Hepatocyte (in vitro differentiated cells): ENCODE data around the gene TUBD1. TPM values are rescaled to one million over a fixed set of nuclear protein-coding genes. Genes with fewer than 3 reads are reported as not detected.
"Not testable (repeated sequence)": the region's sequence is repeated elsewhere in the genome, so short reads cannot be mapped to it uniquely, and the experiment has no call there.

Source experiments
- DNase-seq: peaks from one replicate; pipeline ENCODE4 v3.0.0-alpha.2; 2016; ENCODE audit warnings: low spot score
- H2AFZ ChIP-seq: fragments of 200-600 bp; sonication (generic); 2 replicates; pipeline ENCODE4 v1.6.0; 2016; ENCODE audit warnings: antibody characterized with exemption, mild to moderate bottlenecking
- H3K27ac ChIP-seq: fragments of 200-600 bp; sonication (generic); 2 replicates; pipeline ENCODE4 v1.5.1; 2016; ENCODE audit warnings: mild to moderate bottlenecking
- H3K27me3 ChIP-seq: fragments of 200-600 bp; sonication (generic); 2 replicates; pipeline ENCODE4 v1.6.1; 2016
- H3K36me3 ChIP-seq: fragments of 200-600 bp; sonication (generic); replicated peaks from 2 replicates; pipeline ENCODE4 v1.5.1; 2016; ENCODE audit warnings: low read depth; ENCODE audit not compliant: insufficient read depth
- H3K4me1 ChIP-seq: fragments of 200-600 bp; sonication (generic); 2 replicates; pipeline ENCODE4 v1.5.1; 2016; ENCODE audit warnings: mild to moderate bottlenecking, moderate library complexity; ENCODE audit not compliant: insufficient read depth
- H3K4me2 ChIP-seq: fragments of 200-600 bp; sonication (generic); 2 replicates; pipeline ENCODE4 v1.6.0; 2016
- H3K4me3 ChIP-seq: fragments of 200-600 bp; sonication (generic); 2 replicates; pipeline ENCODE4 v1.5.1; 2016; ENCODE audit warnings: mild to moderate bottlenecking
- H3K79me2 ChIP-seq: fragments of 200-600 bp; sonication (generic); 2 replicates; pipeline ENCODE4 v1.6.0; 2017; ENCODE audit warnings: mild to moderate bottlenecking
- H3K9me2 ChIP-seq: fragments of 200-600 bp; sonication (generic); replicated peaks from 2 replicates; pipeline ENCODE4 v1.6.0; 2017; ENCODE audit warnings: mild to moderate bottlenecking; ENCODE audit not compliant: insufficient read depth
- H3K9me3 ChIP-seq: fragments of 200-600 bp; sonication (generic); 2 replicates; pipeline ENCODE4 v1.5.1; 2016; ENCODE audit warnings: low read depth, mild to moderate bottlenecking
- H4K20me1 ChIP-seq: fragments of 200-600 bp; sonication (generic); 2 replicates; pipeline ENCODE4 v1.6.0; 2016; ENCODE audit warnings: mild to moderate bottlenecking; ENCODE audit not compliant: insufficient read depth, poor library complexity, severe bottlenecking
- EZH2 ChIP-seq: fragments of 200-600 bp; sonication (generic); IDR thresholded peaks from 2 replicates; pipeline ENCODE4 v1.6.1; 2016; ENCODE audit warnings: antibody characterized with exemption, mild to moderate bottlenecking, borderline replicate concordance
- EZH2phosphoT487 ChIP-seq: fragments of 200-600 bp; sonication (generic); IDR thresholded peaks from one replicate; pipeline ENCODE4 v1.6.1; 2018; ENCODE audit warnings: antibody characterized with exemption, mild to moderate bottlenecking, low read depth, moderate library complexity; ENCODE audit not compliant: unreplicated experiment, severe bottlenecking
- WGBS: methylation state at CpG from one replicate; pipeline ENCODE4 v1.1.6; 2016; ENCODE audit warnings: low lambda C conversion rate; ENCODE audit errors: missing lambda C conversion rate; 5-methylcytosine and 5-hydroxymethylcytosine counted together
- polyA plus RNA-seq: library from polyadenylated mRNA; unstranded; fragments of >200 nt; fragmentation: Nextera tagmentation; extraction: Ambion mirVana; gene quantifications from 2 replicates; pipeline ENCODE4 v1.2.1, GENCODE V29; 2016
- total RNA-seq: library from RNA; depleted of rRNA; stranded (reverse); fragments of >200 nt; gene quantifications from 2 replicates; pipeline ENCODE4 v1.2.3, GENCODE V29; 2014
- TF ChIP-seq, protein P1 (sequence below): fragments of 200-600 bp; sonication (generic); IDR thresholded peaks from 2 replicates; pipeline ENCODE4 v1.5.1; 2016; ENCODE audit warnings: antibody characterized with exemption, mild to moderate bottlenecking; ENCODE audit not compliant: poor library complexity

The TUBD1 gene
- total and polyA plus RNA-seq, 2 experiments from 2014 or later, result 11.8 to 12.0 TPM

DNA sequence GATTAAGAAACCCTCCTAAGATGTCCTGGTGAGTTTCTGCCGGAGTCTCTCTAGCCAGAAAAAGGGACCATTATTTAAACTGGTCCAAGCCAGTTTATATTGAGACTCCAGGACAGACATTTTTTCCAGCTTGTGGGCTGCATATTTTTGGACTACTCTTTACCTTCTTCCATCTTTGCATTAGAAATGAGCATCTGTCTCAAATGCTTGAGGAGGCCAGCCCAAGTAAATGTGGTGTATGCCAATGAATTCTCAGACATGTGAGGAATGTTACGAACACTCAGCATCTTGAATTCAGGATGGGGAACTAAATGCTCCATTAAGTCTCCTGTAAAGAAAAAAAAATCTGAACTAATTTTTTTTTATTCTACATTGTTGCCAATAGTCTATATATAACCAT is 18.4 kb downstream of the TUBD1 start:
- Histone ChIP-seq H3K4me1 (peaks cover 5% of the 10 kb centered on the region), H4K20me1 (no peaks in the 10 kb centered on the region), H3K9me2 (no peaks in the 10 kb centered on the region), H3K4me2 (no peak overlapping the region), H3K4me3 (no peak overlapping the region), H2AFZ (no peak overlapping the region), H3K79me2 (no peaks in the 10 kb centered on the region), H3K27ac (no peak overlapping the region), H3K9me3 (no peaks in the 10 kb centered on the region), H3K36me3 (no peaks in the 10 kb centered on the region), H3K27me3 (no peaks in the 10 kb centered on the region)
- TF ChIP-seq EZH2phosphoT487 (no peak), EZH2 (no peak)
- TF ChIP-seq, protein P1, sequence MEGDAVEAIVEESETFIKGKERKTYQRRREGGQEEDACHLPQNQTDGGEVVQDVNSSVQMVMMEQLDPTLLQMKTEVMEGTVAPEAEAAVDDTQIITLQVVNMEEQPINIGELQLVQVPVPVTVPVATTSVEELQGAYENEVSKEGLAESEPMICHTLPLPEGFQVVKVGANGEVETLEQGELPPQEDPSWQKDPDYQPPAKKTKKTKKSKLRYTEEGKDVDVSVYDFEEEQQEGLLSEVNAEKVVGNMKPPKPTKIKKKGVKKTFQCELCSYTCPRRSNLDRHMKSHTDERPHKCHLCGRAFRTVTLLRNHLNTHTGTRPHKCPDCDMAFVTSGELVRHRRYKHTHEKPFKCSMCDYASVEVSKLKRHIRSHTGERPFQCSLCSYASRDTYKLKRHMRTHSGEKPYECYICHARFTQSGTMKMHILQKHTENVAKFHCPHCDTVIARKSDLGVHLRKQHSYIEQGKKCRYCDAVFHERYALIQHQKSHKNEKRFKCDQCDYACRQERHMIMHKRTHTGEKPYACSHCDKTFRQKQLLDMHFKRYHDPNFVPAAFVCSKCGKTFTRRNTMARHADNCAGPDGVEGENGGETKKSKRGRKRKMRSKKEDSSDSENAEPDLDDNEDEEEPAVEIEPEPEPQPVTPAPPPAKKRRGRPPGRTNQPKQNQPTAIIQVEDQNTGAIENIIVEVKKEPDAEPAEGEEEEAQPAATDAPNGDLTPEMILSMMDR, result no peak
- WGBS, result 91% methylated on average over 2 of the region's 2 CpGs
- DNase-seq, result no peak

DNA sequence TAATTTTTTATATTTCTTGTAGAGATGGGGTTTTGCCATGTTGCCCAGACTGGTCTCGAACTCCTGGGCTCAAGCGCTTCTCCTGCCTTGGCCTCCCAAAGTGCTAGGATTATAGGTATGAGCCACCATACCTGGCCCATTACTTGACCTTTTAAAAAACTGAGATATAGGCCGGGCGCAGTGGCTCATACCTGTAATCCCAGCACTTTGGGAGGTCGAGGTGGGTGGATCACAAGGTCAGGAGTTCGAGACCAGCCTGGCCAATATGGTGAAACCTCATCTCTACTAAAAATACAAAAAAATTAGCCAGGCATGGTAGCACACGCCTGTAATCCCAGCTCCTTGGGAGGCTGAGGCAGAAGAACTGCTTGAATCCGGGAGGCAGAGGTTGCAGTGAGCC is 19.3 kb downstream of the TUBD1 start:
- not testable (repeated sequence) for H3K79me2 ChIP-seq, H3K4me3 ChIP-seq, H3K9me2 ChIP-seq, H3K9me3 ChIP-seq, H3K4me1 ChIP-seq, H4K20me1 ChIP-seq, DNase-seq, H3K27me3 ChIP-seq, H2AFZ ChIP-seq, H3K27ac ChIP-seq, H3K4me2 ChIP-seq, H3K36me3 ChIP-seq
- WGBS, result over 99% methylated on average over 8 of the region's 8 CpGs

DNA sequence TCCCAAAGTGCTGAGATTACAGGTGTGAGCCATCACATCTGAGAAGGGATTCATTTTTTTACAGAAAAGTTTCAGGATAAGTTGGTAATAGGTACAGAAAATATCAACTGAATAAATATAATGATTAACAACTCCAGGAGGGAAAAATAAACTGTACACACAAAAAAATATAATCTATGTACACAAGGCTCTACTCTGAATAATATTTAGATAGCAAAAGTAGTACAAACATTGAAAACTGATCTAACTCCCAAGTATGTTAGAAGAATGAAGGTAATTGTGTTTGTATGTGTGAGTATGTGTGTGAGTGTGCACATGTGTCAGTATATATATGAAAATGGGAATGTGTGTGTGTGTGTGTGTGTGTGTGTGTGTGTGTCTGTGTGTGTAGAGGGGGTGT is 20.4 kb downstream of the TUBD1 start:
- Histone ChIP-seq H3K36me3 (no peaks in the 10 kb centered on the region), H2AFZ (no peak overlapping the region), H3K9me2 (no peaks in the 10 kb centered on the region), H3K4me1 (peaks cover 5% of the 10 kb centered on the region), H3K27me3 (no peaks in the 10 kb centered on the region), H3K79me2 (no peaks in the 10 kb centered on the region), H3K4me3 (no peak overlapping the region), H4K20me1 (no peaks in the 10 kb centered on the region), H3K9me3 (no peaks in the 10 kb centered on the region), H3K27ac (no peak overlapping the region), H3K4me2 (no peak overlapping the region)
- TF ChIP-seq EZH2phosphoT487 (no peak), EZH2 (no peak)
- TF ChIP-seq, protein P1, result no peak
- DNase-seq, result no peak

DNA sequence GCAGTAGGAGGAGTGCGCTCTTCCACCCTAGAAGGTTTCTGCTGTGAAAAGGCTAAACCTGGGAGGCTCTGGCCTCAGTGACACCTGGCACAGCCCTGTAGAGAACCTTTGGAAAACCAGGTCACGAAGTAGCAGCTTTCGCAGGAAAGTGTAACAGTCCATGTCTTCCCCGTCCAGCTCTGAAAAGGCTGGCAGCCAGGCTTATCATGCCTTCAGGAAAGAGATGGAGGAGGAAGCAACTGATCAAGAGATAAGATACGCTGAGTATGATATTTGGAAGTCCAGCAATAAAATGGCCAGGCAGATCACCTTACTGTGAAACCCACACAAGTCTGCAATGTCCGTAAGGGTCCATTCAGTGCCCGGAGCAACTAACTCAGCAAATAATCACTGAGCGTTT is 22.3 kb downstream of the TUBD1 start:
- no peak for DNase-seq

More for the DNA sequence above, 22.3 kb downstream of the TUBD1 start:
- peaks cover 5% of the 10 kb centered on the region for H3K4me1 ChIP-seq
- 63% methylated on average over 8 of the region's 8 CpGs for WGBS
- no peak overlapping the region for H3K4me2 ChIP-seq
- no peak overlapping the region for H3K27ac ChIP-seq
- H3K4me3 ChIP-seq, result no peak overlapping the region
- H3K9me2 ChIP-seq, result no peaks in the 10 kb centered on the region
- no peaks in the 10 kb centered on the region for H3K27me3 ChIP-seq
- TF ChIP-seq EZH2 (no peak), EZH2phosphoT487 (no peak)
- TF ChIP-seq, protein P1, result no peak
- no peaks in the 10 kb centered on the region for H3K9me3 ChIP-seq
- no peaks in the 10 kb centered on the region for H3K36me3 ChIP-seq
- no peak overlapping the region for H2AFZ ChIP-seq
- H3K79me2 ChIP-seq, result no peaks in the 10 kb centered on the region
- H4K20me1 ChIP-seq, result no peaks in the 10 kb centered on the region
